HG03558 (cell line): ENCODE results near the gene MPZL1.

ENCODE experiments used
- ATAC-seq: cut with Tn5 transposase; IDR thresholded peaks from one replicate; pipeline ENCODE4 v1.9.1; 2021; ENCODE audit warnings: moderate number of reproducible peaks; ENCODE audit not compliant: unreplicated experiment; ENCODE audit errors: extremely low read depth

Gene MPZL1

DNA sequence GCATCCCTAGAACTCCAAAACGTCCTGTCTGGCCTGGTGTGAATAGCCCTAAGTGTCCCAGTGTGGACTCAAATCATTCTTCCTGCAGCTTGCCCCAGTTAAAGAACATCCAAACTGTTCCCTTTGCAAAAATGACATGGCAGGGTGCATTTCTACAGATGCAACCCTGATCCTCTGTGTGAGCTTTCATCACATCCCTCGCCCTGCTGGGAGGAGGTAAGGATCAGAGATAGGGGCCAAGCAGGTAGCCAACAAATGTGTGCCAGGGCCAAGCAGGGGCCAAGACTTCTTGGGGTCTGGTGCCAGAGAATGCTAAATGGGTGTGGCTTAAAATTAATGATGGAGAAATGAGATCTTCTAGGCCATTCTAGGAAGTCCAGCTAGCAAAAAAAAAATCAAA is 27.1 kb upstream of the MPZL1 start:
- no peak for ATAC-seq

DNA sequence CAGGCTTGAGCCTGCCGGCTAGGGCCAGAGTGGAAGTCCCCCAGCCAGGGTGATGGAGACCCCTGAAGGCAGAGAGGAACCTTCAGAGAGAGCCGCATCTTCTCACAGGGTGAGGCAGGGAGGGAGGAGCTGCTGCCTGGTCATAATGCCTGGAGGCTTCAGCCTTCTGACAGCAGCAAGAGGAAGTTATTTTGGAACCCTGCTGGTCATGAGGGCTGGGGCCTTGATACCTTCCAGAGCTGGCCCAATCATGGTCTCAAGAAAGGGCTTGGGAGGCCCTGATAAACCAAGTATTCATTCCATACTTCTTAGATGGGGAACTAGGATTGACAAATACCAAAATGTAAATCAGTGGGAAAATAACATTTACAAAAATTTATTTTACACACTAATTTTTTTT is 26.6 kb upstream of the MPZL1 start:
- ATAC-seq, result no peak

DNA sequence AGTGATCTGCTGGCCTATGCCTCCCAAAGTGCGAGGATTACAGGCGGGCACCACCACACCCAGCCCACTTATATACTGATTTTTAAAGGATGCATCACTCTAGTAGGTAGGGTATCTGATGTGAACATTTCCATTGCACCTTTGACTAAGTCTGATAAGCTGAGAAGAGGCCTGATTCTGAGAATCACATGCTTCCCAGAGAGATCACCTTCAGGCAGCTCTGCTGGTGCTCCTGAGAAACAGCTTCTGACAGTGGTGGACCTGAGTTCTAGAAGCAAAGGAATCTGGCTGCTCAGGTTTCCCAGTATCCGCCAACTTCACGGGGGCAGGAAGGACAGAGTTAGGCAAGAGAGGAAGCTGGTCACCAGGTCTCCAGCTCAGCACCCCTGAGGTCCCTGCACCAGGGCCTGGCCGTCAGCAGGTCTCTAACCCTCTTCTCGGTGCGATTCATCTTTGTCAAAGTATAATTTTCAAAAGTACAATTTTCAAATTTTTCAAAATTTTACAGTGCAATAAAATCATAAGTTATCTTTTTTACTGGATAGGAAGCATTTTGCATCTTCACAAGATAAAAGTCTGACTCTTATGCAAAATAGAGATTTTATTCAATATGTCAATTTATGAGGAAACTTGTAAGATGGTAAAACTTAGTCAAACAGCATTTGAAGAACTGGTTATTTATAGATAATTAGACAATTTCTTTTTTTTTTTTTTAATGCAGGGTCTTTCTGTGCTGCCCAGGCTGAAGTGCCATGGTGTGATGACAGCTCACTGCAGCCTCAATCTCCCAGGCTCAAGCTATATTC is 25.8 kb upstream of the MPZL1 start:
- no peak for ATAC-seq

DNA sequence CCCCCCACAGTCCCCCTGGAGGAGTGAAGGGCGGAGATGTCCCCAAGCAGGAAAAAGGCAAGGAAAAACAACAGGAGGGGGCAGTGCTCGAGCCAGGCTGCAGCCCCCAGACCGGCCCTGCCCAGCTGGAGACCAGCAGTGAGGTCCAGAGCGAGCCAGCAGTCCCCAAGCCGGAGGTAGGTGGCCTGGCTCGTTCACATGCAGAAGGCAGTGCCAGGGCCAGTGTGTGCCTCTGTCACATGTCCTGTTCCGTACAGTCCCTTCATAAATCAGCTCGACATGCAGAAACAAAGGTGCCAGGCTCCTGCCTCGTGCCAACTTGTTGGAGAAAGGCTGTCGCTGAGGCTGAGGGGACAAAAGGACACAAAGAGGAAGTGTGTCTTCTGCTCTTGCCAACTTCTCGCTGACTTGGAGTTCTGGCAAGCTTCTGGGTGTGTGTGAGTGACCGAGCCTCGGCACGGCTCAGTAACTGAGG is 24.1 kb upstream of the MPZL1 start:
- ATAC-seq, result no peak

DNA sequence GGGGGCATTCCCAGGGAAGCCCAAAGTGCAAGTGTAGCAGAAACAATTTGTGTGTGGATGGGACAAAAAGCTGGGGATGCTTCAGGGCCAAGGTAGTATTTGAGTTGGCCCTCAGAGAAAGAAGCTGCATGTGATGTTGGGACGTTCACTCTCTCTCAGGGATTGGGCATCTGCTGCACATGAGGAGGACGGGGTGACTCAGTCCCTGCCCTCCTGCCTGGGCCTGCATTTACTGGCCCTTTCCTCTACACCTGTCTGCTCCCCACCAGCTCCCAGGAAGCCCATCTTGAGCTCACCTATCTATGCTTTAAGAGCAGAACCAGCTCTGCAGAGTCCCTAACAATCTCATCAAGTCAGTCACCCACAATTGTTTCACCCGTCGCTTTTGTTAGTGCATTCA is 23.5 kb upstream of the MPZL1 start:
- no peak for ATAC-seq

DNA sequence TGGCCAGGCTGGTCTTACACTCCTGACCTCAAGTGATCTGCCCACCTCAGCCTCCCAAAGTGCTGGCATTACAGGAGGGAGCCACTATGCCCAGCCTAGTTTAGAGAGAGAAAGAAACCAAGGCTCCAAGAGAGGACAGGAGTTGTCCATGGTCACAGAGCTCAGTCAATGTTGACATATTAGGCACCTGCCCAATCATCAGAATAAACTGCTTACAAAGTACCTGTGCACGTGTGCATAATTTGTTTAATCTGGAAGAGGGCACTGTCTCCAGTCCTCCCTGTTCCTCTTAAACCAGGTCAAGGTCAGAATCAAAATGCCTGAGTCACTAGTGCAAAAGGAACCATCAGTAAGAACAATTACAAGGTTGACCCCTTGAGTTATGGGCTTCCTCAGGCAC is 20.3 kb upstream of the MPZL1 start:
- no peak for ATAC-seq

DNA sequence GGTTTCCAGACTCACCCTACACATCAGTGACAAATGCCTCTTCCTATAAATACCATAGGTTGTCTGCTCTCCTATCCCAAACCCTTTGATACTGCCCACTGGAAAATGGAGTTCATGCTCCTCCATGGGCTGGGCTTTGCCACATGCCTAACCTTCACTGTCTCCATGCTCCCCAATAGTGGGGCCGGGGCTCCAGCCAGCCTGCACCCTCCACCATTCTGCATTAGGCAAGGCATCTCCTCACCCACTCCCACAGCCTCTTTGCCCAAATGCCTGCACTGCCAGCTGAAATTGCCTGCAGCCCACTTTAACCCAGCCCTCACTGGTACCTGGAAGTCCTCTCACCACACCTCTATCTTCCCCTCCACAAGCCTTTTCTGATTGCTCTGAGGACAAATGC is 18.2 kb upstream of the MPZL1 start:
- no peak for ATAC-seq

DNA sequence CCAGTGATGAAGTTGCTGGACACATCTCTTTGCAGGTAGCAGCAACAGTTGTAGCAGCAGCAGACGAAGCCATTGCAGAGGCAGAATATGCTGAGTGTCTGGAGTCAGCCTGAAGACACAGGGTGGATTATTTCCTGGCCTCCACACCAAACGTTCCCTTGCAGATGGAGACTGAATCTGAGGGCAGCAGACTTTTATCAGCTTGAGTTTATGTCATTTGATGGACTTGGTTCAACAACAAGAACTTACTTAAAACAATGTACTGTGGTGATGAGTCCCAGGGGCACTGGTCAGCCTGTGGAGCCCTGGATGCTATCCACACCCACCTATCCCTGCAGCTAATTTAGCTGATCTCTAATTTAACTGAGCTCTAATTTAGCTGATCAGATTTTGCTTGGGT is 17.1 kb upstream of the MPZL1 start:
- ATAC-seq, result no peak

DNA sequence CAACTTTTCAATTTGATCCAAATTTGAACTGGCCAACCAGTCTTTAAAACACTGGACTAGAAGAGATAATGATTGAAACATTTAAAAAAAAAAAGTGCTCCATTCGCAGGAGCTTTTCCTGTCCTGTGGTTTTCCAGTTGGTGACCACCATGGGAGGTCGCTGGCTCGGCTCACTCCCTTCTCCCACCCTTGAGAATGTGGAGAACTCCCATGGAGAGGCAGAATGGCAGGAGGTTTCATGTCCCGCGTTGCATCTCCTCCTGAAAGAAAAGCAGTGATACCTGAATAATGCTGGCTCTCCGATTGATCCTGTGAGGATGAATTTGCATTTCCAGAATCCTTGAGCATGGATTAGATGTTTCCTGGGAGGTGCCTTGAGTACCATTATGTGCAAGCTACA is 16.5 kb upstream of the MPZL1 start:
- ATAC-seq, result no peak

DNA sequence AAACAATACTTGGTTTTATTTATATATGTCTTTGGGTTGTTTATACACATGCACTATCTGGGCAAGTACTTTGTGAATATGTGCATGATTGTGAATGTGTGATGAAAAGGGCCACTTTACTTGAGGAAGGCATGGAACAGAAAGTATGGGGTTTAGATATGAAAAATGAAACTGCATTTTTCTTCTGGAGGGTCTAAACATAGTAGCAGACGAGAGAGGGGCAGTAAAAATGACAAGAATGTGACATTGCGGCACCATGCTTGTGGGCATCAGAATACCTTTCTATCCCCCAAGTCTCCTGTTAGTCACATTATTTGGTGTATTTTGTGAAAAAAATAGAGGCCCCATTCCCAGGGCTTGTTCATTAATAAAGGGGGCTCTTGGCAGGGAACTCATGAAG is 15.4 kb upstream of the MPZL1 start:
- no peak for ATAC-seq

DNA sequence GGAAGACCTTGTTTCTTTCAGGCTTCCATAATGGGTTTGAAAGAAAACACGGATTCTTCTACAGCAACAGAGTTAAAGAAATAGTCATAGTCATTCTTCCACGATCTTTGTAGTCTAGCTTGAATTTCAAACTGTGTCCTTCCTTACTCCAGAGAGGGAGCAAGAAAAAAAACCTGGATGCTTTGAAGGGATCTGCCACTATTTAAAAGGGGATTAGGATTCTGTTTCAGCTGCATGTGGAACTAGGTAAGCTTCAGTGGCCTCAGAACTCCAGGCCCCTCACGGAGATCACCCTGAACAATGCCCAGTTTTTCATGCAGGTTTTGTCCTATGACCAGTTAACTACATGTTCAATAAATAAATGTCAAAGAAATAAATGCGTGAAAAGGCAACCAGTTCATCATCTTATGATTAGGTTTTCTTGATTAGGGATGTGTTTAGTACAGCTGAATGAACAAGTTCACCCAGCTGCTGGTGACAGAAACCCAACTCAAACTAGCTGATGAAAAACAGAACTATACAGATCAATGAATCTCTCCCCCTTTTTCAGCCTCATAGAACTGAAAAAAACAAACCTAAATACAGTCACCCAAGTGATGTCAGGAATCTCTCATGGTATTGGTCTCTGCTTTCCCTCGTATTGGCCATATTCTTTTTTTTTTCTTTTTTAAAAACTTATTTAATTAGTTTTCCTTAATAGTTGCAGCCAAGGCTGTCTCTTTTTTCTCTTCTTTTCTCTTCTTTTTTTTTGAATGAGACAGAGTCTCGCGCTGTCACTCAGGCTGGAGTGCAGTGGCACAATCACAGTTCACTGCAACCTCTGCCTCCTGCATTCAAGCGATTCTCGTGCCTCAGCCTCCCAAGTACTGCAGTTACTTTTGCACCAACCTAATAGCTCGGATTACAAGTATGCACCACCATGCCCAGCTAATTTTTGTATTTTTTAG is 14.6 kb upstream of the MPZL1 start:
- no peak for ATAC-seq

DNA sequence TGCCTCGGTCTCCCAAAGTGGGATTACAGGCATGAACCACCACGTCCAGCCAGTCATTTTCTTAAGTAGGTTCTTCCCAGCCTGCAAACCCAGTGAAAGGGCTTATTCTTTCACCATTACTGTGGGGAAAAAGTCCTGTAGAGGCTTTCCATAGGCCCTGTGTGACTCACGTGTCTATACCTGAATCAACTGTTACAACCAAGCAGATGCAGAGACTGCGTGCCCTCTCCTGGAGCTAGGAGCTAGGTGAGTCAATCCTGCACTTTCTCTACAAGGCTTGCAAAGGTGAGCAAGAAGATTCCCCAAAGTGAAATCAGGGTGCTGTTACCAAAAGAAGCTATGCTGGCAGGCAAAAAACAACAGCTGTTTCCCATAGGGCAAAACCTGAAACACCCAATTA is 13.8 kb upstream of the MPZL1 start:
- ATAC-seq, result no peak

DNA sequence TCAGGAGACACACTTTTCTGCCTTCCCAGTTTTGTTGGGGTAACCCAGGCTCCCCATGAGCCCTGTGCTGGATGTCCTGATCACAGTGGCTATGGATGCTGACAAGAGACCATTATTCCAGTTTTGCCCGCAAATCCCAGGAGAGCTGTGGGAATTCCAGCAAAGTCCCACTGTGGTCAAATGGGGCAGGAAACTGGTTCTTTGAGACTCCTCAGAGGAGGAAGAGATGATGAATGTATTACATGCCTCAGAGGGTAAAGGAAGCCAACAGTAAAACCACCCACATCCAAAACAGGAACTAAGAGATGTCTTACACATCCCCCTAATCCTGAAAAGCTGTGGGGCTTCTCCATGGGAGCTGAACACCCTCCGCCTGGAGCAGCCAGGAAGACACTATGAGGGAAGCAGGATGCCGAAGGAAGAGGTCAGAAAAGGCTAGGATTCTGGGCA is 12.8 kb upstream of the MPZL1 start:
- no peak for ATAC-seq

DNA sequence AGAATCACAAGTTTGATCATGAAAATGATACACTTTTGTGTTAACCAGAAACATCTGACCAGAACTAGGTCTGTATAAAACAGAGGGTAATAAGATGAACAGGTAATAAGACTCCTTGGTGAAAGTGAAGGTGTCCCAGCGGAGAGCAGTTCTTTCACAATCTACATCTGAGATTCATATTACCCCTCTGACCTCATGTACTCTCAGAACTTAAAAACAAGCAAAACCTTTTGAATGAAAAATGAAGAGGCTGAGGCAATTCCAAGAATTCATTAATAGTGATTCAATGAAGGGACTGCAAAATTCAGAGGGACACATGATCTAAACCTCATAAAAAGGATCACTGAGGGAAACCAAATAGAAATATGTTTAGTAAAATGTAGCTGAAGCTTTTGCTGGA is 10.9 kb upstream of the MPZL1 start:
- no peak for ATAC-seq

DNA sequence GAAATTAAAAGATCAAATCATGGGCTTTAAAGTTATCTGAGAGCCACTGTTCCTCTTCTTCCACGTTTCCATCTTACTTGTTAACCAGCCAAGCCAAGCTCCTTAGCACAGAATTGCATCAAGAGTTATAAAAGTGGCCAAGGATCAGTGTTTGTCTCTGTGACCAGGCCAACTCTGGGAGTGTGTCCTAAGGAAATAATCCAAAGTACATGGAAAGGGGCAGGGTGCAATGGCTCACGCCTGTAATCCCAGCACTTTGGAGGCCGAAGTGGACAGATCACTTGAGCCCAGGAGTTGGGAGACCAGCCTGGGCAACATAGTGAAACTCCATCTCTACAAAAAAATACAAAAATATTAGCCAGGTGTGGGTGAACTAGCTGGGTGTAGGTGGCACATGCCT is 10.0 kb upstream of the MPZL1 start:
- no peak for ATAC-seq

DNA sequence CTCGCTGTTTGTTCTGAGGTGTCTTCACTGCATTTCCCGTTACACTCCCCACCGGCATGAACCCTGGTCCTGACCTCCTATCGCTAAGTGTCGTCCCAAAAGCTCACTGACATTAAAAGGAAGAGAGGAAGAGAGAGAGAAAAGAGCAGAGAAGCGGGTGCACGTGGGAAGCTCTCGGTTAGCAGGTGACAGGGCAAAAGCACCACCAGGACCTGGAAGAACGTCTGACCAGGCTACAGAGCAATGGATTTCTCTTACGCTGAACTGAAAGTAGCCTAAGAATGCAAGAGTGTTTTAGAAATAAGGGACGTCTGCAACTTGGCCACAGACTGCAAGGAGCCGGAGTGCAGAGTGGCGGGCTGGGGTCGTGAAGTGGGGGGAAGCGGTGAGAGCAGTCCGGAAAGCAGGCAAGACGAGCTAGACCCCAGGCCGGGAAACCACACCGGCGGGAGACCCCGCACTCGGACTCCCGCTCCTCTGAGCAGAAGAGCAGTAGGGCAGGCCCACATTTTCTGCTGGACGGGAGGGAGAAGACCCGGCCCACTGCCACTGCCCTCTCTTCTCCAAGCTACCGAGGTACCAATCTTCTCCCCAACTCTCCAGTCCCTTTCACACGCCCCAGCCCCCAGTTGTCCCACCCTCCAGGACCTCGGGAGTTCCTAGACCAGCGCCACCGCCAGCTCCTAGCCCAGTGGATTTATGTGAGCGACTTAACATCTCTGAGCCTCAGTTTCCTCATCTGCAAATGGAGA is 8.3 kb upstream of the MPZL1 start:
- no peak for ATAC-seq

DNA sequence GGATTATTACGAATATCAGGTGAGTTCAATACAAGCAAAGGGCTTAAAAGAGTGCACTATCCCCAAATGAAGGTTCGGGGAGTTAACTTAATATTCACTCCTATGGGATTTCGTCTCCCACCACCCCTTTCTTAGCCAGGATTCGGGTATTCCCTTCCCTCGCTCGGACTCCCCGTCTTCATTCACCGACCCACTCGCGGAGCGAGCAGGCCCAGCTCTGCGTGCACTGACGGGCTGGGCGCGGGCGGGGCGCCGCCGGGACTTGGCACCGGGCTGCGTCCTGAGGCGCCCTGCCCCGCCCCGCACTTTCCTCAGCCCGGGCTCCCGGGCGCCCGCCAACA is 7.7 kb upstream of the MPZL1 start:
- ATAC-seq, result peak; percentile 22

DNA sequence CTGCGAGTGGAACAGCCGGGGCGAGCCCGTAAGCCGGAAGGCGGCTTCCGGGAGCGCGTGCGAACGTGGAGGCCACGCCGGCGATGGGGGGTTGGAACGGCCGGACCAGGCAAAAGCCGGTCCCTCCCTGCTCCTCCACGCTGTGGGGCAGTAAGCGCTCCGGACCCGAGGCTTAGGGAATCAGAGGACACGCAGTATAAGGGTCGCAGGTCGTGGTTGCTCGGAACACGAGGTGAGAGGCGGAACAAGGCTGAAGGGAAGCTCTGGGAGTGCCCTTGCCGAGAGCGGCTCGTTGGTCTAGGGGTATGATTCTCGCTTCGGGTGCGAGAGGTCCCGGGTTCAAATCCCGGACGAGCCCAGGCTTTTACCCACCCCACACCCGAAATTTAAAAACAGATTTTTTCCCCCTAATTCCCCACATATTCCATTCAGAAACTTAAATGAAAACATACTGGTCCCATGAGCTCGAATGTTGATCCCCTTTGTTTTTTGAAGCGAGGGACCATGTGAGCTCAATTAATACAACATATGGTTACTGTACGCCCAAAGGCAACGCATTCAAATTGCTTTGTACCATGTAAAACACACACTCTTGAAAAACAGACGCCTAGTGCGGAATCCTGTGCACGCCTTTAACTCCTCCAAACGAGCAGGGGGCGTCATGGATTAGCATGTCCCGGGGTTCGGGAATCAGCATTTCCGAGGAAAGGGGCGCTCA is 7.2 kb upstream of the MPZL1 start:
- ATAC-seq, result peak; percentile 22

DNA sequence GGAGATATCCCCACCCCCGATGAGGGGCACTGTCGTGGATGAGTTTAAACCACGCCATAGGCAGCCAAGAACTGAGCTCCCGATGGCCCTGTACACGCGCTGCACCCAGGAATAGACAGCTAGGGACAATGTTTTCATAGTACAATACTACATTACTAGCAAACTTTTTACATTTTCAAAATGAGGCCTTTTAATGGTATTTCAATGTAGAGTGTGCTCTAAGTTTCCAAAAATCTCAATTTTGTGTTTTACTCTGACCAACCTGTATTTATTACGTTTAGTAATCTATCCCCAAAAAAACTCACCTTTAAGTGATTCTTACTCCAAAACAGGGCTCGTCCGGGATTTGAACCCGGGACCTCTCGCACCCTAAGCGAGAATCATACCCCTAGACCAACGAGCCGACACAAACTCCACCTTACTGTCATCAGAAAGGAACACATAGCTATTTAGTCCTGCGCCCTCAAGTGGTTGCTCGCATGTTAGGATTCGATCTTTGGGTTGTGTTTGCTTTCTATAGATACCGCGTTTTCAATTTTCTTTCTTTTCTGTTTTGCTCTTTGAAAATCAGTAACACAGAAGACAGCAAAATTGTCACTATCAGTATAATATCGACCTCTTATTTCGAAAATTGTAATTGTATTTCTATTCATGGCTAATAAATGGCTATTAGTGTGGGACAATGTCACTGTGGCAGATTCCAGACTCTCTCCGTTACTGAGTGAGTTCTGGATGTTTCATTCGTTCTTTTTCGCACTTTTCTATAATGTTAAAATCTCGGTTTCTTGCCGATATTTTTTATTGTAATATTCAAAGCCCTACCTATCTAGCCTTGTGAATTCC is 6.4 kb upstream of the MPZL1 start:
- ATAC-seq, result no peak
